Endothelial cell of umbilical vein (primary cell): ENCODE data around the gene OR1I1. TPM values are rescaled to one million over a fixed set of nuclear protein-coding genes. Genes with fewer than 3 reads are reported as not detected.

Source experiments
- BruUV-seq: library from RNA; stranded (reverse); fragments of 400-500 nt; replicated peaks from 2 replicates; lab custom pipeline; 2021; lab: Mats Ljungman, UMichigan
- CTCF ChIA-PET: fragments of 300-600, 350-600 bp; sonication (Branson Sonifier 250); formaldehyde crosslinking; loops from one replicate; lab custom pipeline; 2021; ENCODE audit warnings: antibody characterized with exemption, inconsistent platforms; lab: Charles Lee
- POLR2A ChIA-PET: fragments of 300-600, 350-600 bp; sonication (Branson Sonifier 250); formaldehyde crosslinking; loops from one replicate; lab custom pipeline; 2021; ENCODE audit warnings: antibody characterized with exemption, inconsistent platforms; lab: Charles Lee
- DNase-seq: peaks from one replicate; pipeline ENCODE4 v3.0.0-alpha.2; 2011; ENCODE audit warnings: low read depth, low spot score
- FAIRE-seq: peaks from 2 replicates; lab custom pipeline; 2011; peaks lifted over from hg19 to GRCh38; lab: Jason Lieb, UNC
- H2AFZ ChIP-seq: 2 replicates; pipeline ENCODE4 v1.6.0; 2012; ENCODE audit warnings: low read depth, low read length, control low read depth, inconsistent platforms
- H3K27ac ChIP-seq: 2 replicates; pipeline ENCODE4 v1.5.1; 2011; ENCODE audit warnings: low read depth, mild to moderate bottlenecking, control low read depth, low read length, moderate library complexity; ENCODE audit not compliant: insufficient read depth
- H3K27me3 ChIP-seq, 2 experiments: 2 replicates each; pipeline versions ENCODE4 v1.6.0 to v1.6.1; 2011; ENCODE audit warnings: low read length in 2 of 2, mixed read lengths in 1 of 2; ENCODE audit not compliant: control insufficient read depth in 2 of 2, insufficient read depth in 2 of 2
- H3K36me3 ChIP-seq, 2 experiments: 2 replicates in 1 of 2; 3 replicates in 1 of 2; pipeline ENCODE4 v1.5.1; 2011; ENCODE audit warnings: low read length in 2 of 2, mild to moderate bottlenecking in 1 of 2, moderate library complexity in 1 of 2; ENCODE audit not compliant: control insufficient read depth in 2 of 2, insufficient read depth in 2 of 2; ENCODE audit errors: extremely low read depth in 1 of 2
- H3K4me1 ChIP-seq: 3 replicates; pipeline ENCODE4 v1.5.1; 2011; ENCODE audit warnings: mild to moderate bottlenecking, low read length; ENCODE audit not compliant: control insufficient read depth, insufficient read depth; ENCODE audit errors: extremely low read depth
- H3K4me2 ChIP-seq: 2 replicates; pipeline ENCODE4 v1.6.1; 2011; ENCODE audit warnings: low read length, control low read depth, mixed read lengths; ENCODE audit not compliant: insufficient read depth
- H3K4me3 ChIP-seq, 3 experiments: fragments of 200-600 bp in 1 of 3; sonication (generic), shearing (Covaris generic) in 1 of 3; replicated peaks in 1 of 3; 2 replicates each; pipeline ENCODE4 v1.5.1; 2011 to 2016; ENCODE audit warnings: control low read depth in 3 of 3, low read length in 3 of 3, mild to moderate bottlenecking in 2 of 3, inconsistent platforms in 1 of 3, low read depth in 1 of 3, moderate library complexity in 1 of 3; ENCODE audit not compliant: insufficient read depth in 1 of 3
- H3K79me2 ChIP-seq: 2 replicates; pipeline ENCODE4 v1.6.0; 2012; ENCODE audit warnings: low read length, inconsistent platforms; ENCODE audit not compliant: control insufficient read depth, insufficient read depth
- H3K9ac ChIP-seq: replicated peaks from 2 replicates; pipeline ENCODE3; 2011; ENCODE audit warnings: low read length, control low read depth; ENCODE audit not compliant: insufficient read depth; ENCODE audit errors: extremely low read depth
- H3K9me1 ChIP-seq: replicated peaks from 3 replicates; pipeline ENCODE4 v1.6.0; 2011; ENCODE audit warnings: mild to moderate bottlenecking, low read length; ENCODE audit not compliant: control insufficient read depth, insufficient read depth; ENCODE audit errors: extremely low read depth
- H3K9me3 ChIP-seq: replicated peaks from 2 replicates; pipeline ENCODE4 v1.5.1; 2012; ENCODE audit warnings: low read length, inconsistent platforms; ENCODE audit not compliant: control insufficient read depth, insufficient read depth
- H4K20me1 ChIP-seq: replicated peaks from 2 replicates; pipeline ENCODE3; 2011; ENCODE audit warnings: mild to moderate bottlenecking, low read length; ENCODE audit not compliant: control insufficient read depth, insufficient read depth; ENCODE audit errors: extremely low read depth
- EZH2 ChIP-seq: IDR thresholded peaks from 2 replicates; pipeline ENCODE4 v1.6.1; 2012; ENCODE audit warnings: borderline replicate concordance, low read depth, mild to moderate bottlenecking, moderate library complexity, low read length, inconsistent platforms; ENCODE audit not compliant: severe bottlenecking
- FOS ChIP-seq: IDR thresholded peaks from 2 replicates; pipeline ENCODE4 v1.6.1; 2011; ENCODE audit warnings: mild to moderate bottlenecking, low read length, moderate library complexity, borderline replicate concordance; ENCODE audit not compliant: insufficient read depth
- GATA2 ChIP-seq: IDR thresholded peaks from 2 replicates; pipeline ENCODE4 v1.7.0; 2011; ENCODE audit warnings: low read depth, mild to moderate bottlenecking, moderate library complexity, mixed read lengths, low read length; ENCODE audit not compliant: insufficient read length, insufficient read depth
- POLR2A ChIP-seq: IDR thresholded peaks from 2 replicates; pipeline ENCODE4 v1.6.1; 2012; ENCODE audit warnings: low read depth, mild to moderate bottlenecking, control low read depth, low read length
- POLR2AphosphoS5 ChIP-seq: IDR thresholded peaks from 2 replicates; pipeline ENCODE4 v1.6.1; 2012; ENCODE audit warnings: low read depth, mild to moderate bottlenecking, control low read depth, low read length, moderate library complexity; ENCODE audit not compliant: insufficient read depth
- dilution Hi-C: fragments of 300-500 bp; cut with MboI; formaldehyde crosslinking; loops from one replicate; pipeline ENCODE4 v1.15.0; 2019; ENCODE audit warnings: low sequenced_read_pairs; ENCODE audit not compliant: extremely low pct_ligation_motif_present
- intact Hi-C: fragments of 100-400 bp; cut with micrococcal nuclease; formaldehyde crosslinking; loops from one replicate; pipeline ENCODE4 v1.10.0; 2022
- polyA plus RNA-seq, 4 experiments: library from polyadenylated mRNA; depleted of rRNA in 3 of 4; stranded (reverse) in 3 of 4; unstranded in 1 of 4; fragments of >200 nt; gene quantifications; 2 replicates each; pipeline versions ENCODE4 v1.2.1 to v1.2.3, GENCODE V29; 2011 to 2012; ENCODE audit warnings: missing spikeins in 1 of 4
- total RNA-seq: library from RNA; stranded (reverse); gene quantifications from 2 replicates; pipeline ENCODE4 v1.2.3, GENCODE V29; 2021
- TF ChIP-seq, protein P1 (sequence below): IDR thresholded peaks from 2 replicates; pipeline ENCODE4 v1.6.1; 2011; ENCODE audit not compliant: insufficient read depth, insufficient read length
- TF ChIP-seq, protein P2 (sequence below), 2 donors: IDR thresholded peaks; 1 replicate in 1 of 2; 2 replicates in 1 of 2; pipeline ENCODE4 v1.5.1; 2011; ENCODE audit warnings: low read length in 2 of 2, mild to moderate bottlenecking in 2 of 2, moderate library complexity in 2 of 2, control low read depth in 1 of 2, inconsistent platforms in 1 of 2, low read depth in 1 of 2; ENCODE audit not compliant: insufficient read depth in 1 of 2; ENCODE audit errors: extremely low read depth in 1 of 2

OR1I1 gene
- total and polyA plus RNA-seq, 2 donors (not counting 3 experiments of a cell fraction or from before 2014, with no cell fraction given), result not detected

DNA sequence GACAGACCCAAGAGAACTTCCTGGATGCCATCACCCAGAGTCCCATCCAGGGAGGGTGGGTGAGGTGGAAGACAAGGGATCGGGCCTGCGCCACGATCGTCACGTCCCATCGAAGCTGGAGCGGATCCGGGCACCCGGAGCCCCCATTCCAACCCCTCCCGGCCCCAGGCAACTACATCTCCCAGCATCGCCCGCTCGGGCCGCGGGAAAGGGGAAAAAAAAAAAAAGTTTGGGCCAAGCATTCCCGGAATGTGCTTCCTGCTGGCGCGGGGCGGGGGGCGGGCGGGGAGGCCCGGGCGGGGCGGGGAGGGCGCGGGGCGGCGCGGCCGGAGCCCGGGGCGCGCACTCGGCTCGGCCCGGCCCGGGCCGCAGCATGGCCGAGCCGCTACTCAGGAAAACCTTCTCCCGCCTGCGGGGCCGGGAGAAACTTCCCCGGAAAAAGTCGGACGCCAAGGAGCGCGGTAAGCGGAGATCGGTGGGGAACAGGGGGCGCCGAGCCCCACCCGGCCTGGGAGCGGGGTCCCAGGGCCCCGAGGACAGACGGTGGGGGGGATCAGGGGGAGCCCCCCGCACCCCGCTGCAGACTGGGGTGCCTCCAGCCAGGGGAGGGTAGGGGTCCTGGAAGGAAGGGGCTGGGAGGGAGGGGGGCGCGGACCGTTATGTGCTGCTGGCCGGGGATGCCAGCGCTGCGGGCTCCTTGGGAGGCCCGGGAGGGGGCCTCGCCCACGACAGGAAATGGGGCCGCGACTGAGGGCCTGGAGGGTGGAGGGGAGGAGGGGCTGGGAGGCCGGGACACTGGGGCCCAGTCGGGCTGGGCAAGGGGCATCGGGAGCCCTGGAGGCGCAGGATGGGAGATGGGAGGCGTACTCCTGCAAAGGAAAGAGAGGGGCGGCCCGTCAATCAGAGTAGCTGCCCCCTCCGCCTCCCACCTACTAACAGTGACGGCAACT lies 25.3 kb downstream of the OR1I1 start, which contains the start of gene SYDE1:
Gene SYDE1, plus strand, starts transcription at position 341 of the 950 bp plus-strand sequence. Its CDS starts 33 bp downstream, at position 374.
- TF ChIP-seq POLR2AphosphoS5, result peak; percentile 61
- TF ChIP-seq GATA2, result no peak
- peak; percentile 75 for TF ChIP-seq POLR2A
- TF ChIP-seq, protein P1, sequence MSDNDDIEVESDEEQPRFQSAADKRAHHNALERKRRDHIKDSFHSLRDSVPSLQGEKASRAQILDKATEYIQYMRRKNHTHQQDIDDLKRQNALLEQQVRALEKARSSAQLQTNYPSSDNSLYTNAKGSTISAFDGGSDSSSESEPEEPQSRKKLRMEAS, result no peak
- TF ChIP-seq FOS, result no peak
- TF ChIP-seq, protein P2, sequence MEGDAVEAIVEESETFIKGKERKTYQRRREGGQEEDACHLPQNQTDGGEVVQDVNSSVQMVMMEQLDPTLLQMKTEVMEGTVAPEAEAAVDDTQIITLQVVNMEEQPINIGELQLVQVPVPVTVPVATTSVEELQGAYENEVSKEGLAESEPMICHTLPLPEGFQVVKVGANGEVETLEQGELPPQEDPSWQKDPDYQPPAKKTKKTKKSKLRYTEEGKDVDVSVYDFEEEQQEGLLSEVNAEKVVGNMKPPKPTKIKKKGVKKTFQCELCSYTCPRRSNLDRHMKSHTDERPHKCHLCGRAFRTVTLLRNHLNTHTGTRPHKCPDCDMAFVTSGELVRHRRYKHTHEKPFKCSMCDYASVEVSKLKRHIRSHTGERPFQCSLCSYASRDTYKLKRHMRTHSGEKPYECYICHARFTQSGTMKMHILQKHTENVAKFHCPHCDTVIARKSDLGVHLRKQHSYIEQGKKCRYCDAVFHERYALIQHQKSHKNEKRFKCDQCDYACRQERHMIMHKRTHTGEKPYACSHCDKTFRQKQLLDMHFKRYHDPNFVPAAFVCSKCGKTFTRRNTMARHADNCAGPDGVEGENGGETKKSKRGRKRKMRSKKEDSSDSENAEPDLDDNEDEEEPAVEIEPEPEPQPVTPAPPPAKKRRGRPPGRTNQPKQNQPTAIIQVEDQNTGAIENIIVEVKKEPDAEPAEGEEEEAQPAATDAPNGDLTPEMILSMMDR (IDR thresholded peaks at IDR 0.05; ENCODE audit: extremely low read depth in 1 of 2, insufficient read depth in 1 of 2, low read depth in 1 of 2, low read length in 2 of 2), result no peak
- no peak for TF ChIP-seq EZH2
- DNase-seq (peak; percentile 26), FAIRE-seq (peak; percentile 61)
- no TSS peak for BruUV-seq
- peaks cover 17 to 21% of the 10 kb centered on the region in 2 experiments for H3K36me3 ChIP-seq
- H3K4me2 ChIP-seq, result peak within 1 kb of the TSS; percentile 97
- ChIA-PET CTCF (interaction anchor here (0.8 to 1.3 kb wide), 2 partner anchors 15 to 17 kb away, joined by 3 to 7 read pairs; a partner anchor contains a TSS), POLR2A (no interaction called here)
- intact Hi-C loops, result loop anchor here (1.0 to 10.0 kb wide), 6 partner anchors 18 to 1077 kb away; partner anchors contain the start of genes AKAP8, AKAP8L, FAM32A and TECR
- peaks cover 8% of the 10 kb centered on the region for H3K4me1 ChIP-seq
- H3K79me2 ChIP-seq, result peaks cover 19% of the 10 kb centered on the region
- H3K27me3 ChIP-seq, result no peaks in the 10 kb centered on the region
- peak within 1 kb of the TSS; percentile 60 for H3K27ac ChIP-seq
- H2AFZ ChIP-seq, result peak within 1 kb of the TSS; percentile 100
- peak within 1 kb of the TSS; percentile 79 for H3K9ac ChIP-seq
- H3K4me3 ChIP-seq, result peak within 1 kb of the TSS; percentile 82 to 93 (median 93)
- dilution Hi-C loops, result no loop called here
- H4K20me1 ChIP-seq, result no peaks in the 10 kb centered on the region
- no peaks in the 10 kb centered on the region for H3K9me3 ChIP-seq
- H3K9me1 ChIP-seq, result no peaks in the 10 kb centered on the region
